ENCODE data around the gene HTR7. TPM values are rescaled to one million over a fixed set of nuclear protein-coding genes. Genes with fewer than 3 reads are reported as not detected.

The HTR7 gene
- total RNA-seq, 1 experiment from 2014 or later, result 0.33 TPM

GRCh38 chr10:90872648-90873020 is 14.8 kb upstream of the HTR7 start:
- TSS peak; percentile 73 for BruUV-seq (replicated peaks)
- TF ChIP-seq POLR2AphosphoS5 (IDR thresholded peaks at IDR 0.05; ENCODE audit: low read depth, low read length) (no peak), REST (IDR thresholded peaks at IDR 0.05; ENCODE audit: insufficient read depth in 1 of 2, low read depth in 2 of 2, low read length in 1 of 2) (no peak), SIN3A (IDR thresholded peaks at IDR 0.05; ENCODE audit: borderline replicate concordance, insufficient read depth, low read depth, low read length) (no peak), CTCF (IDR thresholded peaks at IDR 0.05) (no peak), TCF7L2 (IDR thresholded peaks at IDR 0.05; ENCODE audit: low read depth, low read length) (no peak)
- Histone ChIP-seq H3K4me1 (ENCODE audit: control insufficient read depth, insufficient read depth, low read length) (peaks cover 10% of the 10 kb centered on the region; the same call in 1 of the 2 replicates), H3K27ac (ENCODE audit: low read length) (peak overlapping the region; percentile 93), H3K9me3 (ENCODE audit: control insufficient read depth, insufficient read depth, low read depth, low read length) (peaks cover 12% of the 10 kb centered on the region; the same call in 1 of the 2 replicates), H3K36me3 (ENCODE audit: control insufficient read depth, insufficient read depth, low read length) (peaks cover 20% of the 10 kb centered on the region), H3K27me3 (ENCODE audit: control insufficient read depth, insufficient read depth, low read length) (peaks cover 2% of the 10 kb centered on the region; the same call in 1 of the 2 replicates), H3K4me3 (ENCODE audit: low read depth in 2 of 2, low read length in 2 of 2) (peak overlapping the region; percentile 90 to 99)
- no peak for DNase-seq (ENCODE audit: low read depth, low spot score)
- intact Hi-C loops (cut with micrococcal nuclease; ENCODE audit: unreplicated experiment), result no loop called here
- in situ Hi-C loops (cut with HindIII; ENCODE audit: low pct_unique_long_range_greater_than_20kb, low sequenced_read_pairs), result no loop called here
- ChIA-PET POLR2A (no interaction called here), CTCF (no interaction called here)
- ATAC-seq, result no peak

GRCh38 chr10:90871766-90872647 is 14.2 kb upstream of the HTR7 start, which contains the start of gene RPP30:
Gene RPP30 (plus strand): TSS chr10:90871974. CDS start chr10:90871987, 13 bp downstream.
- no TSS peak for BruUV-seq (replicated peaks)
- Histone ChIP-seq H3K9me3 (ENCODE audit: control insufficient read depth, insufficient read depth, low read depth, low read length) (peaks cover 12% of the 10 kb centered on the region; the same call in 1 of the 2 replicates), H3K4me1 (ENCODE audit: control insufficient read depth, insufficient read depth, low read length) (peaks cover 10% of the 10 kb centered on the region; the same call in 1 of the 2 replicates), H3K4me3 (ENCODE audit: low read depth in 2 of 2, low read length in 2 of 2) (peak within 1 kb of the TSS; percentile 90 to 99), H3K27me3 (ENCODE audit: control insufficient read depth, insufficient read depth, low read length) (peaks cover 2% of the 10 kb centered on the region; the same call in 1 of the 2 replicates), H3K36me3 (ENCODE audit: control insufficient read depth, insufficient read depth, low read length) (peaks cover 20% of the 10 kb centered on the region), H3K27ac (ENCODE audit: low read length) (peak within 1 kb of the TSS; percentile 93)
- in situ Hi-C loops (cut with HindIII; ENCODE audit: low pct_unique_long_range_greater_than_20kb, low sequenced_read_pairs) (no loop called here), intact Hi-C loops (cut with micrococcal nuclease; ENCODE audit: unreplicated experiment) (loop anchor here (2.0 kb wide), 1 partner anchor 121 kb away; no protein-coding TSS in a partner anchor)
- ChIA-PET CTCF (interaction anchor here (0.9 kb wide), 1 partner anchor 14 kb away, joined by 3 read pairs; the partner anchor contains the start of gene HTR7), POLR2A (no interaction called here)
- TF ChIP-seq CTCF (IDR thresholded peaks at IDR 0.05), result no peak
- peak; percentile 80; the same call in 1 of the 2 replicates for TF ChIP-seq SIN3A (IDR thresholded peaks at IDR 0.05; ENCODE audit: borderline replicate concordance, insufficient read depth, low read depth, low read length)
- TF ChIP-seq TCF7L2 (IDR thresholded peaks at IDR 0.05; ENCODE audit: low read depth, low read length), result no peak
- peak; percentile 83 for TF ChIP-seq POLR2AphosphoS5 (IDR thresholded peaks at IDR 0.05; ENCODE audit: low read depth, low read length)
- ATAC-seq, result peak; percentile 100
- DNase-seq (ENCODE audit: low read depth, low spot score), result peak; percentile 73
